Uterus (tissue), 4 donors: ENCODE data around the gene FCAR. TPM values are rescaled to one million over a fixed set of nuclear protein-coding genes. Genes with fewer than 3 reads are reported as not detected.
"Not testable (repeated sequence)": the region's sequence is repeated elsewhere in the genome, so short reads cannot be mapped to it uniquely, and the experiment has no call there.

Experiments
- DNase-seq, 2 donors: peaks; one replicate each; pipeline ENCODE4 v3.0.0-alpha.2; 2019 to 2020
- H3K27ac ChIP-seq, 2 donors: fragments of 200-600 bp; sonication (generic); 1 replicate in 1 of 2; 2 replicates in 1 of 2; pipeline ENCODE4 v1.5.1; 2016 to 2018
- H3K27me3 ChIP-seq, 2 donors: fragments of 200-600 bp; sonication (generic); one replicate each; pipeline ENCODE4 v1.5.1; 2018 to 2019; ENCODE audit warnings: control low read depth in 1 of 2
- H3K36me3 ChIP-seq, 2 donors: fragments of 200-600 bp; sonication (generic); one replicate each; pipeline ENCODE4 v1.5.1; 2019; ENCODE audit warnings: control low read depth in 1 of 2
- H3K4me1 ChIP-seq, 2 donors: fragments of 200-600 bp; sonication (generic); one replicate each; pipeline ENCODE4 v1.5.1; 2018 to 2019; ENCODE audit warnings: control low read depth in 1 of 2
- H3K4me3 ChIP-seq, 2 donors: fragments of 200-600 bp; sonication (generic); 1 replicate in 1 of 2; 2 replicates in 1 of 2; pipeline ENCODE4 v1.5.1; 2018 to 2019; ENCODE audit warnings: mild to moderate bottlenecking in 1 of 2
- H3K9me3 ChIP-seq, 2 donors: fragments of 200-600 bp; sonication (generic); one replicate each; pipeline ENCODE4 v1.5.1; 2019; ENCODE audit warnings: control low read depth in 1 of 2
- CTCF ChIP-seq, 4 experiments: fragments of 200-600 bp in 2 of 4; fragments of 450-650 bp in 2 of 4; sonication (generic) in 2 of 4; IDR thresholded peaks; one replicate each; pipeline ENCODE4 v1.5.1; 2016 to 2019; ENCODE audit warnings: antibody characterized with exemption in 4 of 4, mild to moderate bottlenecking in 2 of 4, moderate library complexity in 1 of 4
- POLR2A ChIP-seq, 2 donors: fragments of 450-650 bp; IDR thresholded peaks; one replicate each; pipeline ENCODE4 v1.6.1; 2016; ENCODE audit warnings: antibody characterized with exemption in 2 of 2, mild to moderate bottlenecking in 1 of 2, moderate library complexity in 1 of 2
- intact Hi-C: fragments of 100-400 bp; cut with DNase I; formaldehyde crosslinking; loops from one replicate; pipeline ENCODE4 v1.15.1; 2023; ENCODE audit warnings: low total_unique reads
- total RNA-seq, 4 donors: library from RNA; depleted of rRNA in 3 of 4; stranded (reverse); fragments of >200 nt in 3 of 4; gene quantifications; one replicate each; pipeline versions ENCODE4 v1.1.0 to v1.2.4, GENCODE V29; 2014 to 2023
- donor health status: DM: yes; HTN: yes; CAD: no.

Gene FCAR
- total RNA-seq, 4 donors from 2014 or later, result 0.40 to 20.0 (median 1.4) TPM

DNA sequence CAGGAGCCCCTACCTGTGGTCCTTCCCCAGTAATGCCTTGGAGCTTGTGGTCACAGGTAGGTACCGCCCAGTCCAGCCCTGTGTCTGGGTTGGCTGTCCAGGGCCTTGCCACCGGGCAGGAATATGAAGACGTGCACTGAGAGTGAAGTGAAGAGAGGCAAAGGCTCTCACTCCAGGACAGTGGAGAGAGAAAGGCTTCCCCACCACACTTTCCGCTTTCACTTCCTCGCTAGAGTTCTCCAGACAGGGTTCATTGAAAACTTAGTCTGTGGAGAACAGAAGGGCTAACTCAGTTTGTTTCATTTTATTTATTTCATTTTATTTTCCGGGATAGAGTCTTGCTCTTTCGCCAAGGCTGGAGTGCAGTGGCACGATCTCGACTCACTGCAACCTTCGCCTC lies 14.2 kb downstream of the FCAR start:
- DNase-seq, result no peak
- Histone ChIP-seq H3K36me3 (no peaks in the 10 kb centered on the region), H3K27ac (no peak overlapping the region), H3K4me3 (no peak overlapping the region), H3K9me3 (no peaks in the 10 kb centered on the region), H3K27me3 (no peaks in the 10 kb centered on the region), H3K4me1 (no peaks in the 10 kb centered on the region)
- intact Hi-C loops, result no loop called here
- no peak for TF ChIP-seq CTCF (IDR thresholded peaks at IDR 0.05)
- no peak for TF ChIP-seq POLR2A (IDR thresholded peaks at IDR 0.05)

GRCh38 chr19:54889566-54889965 lies 15.5 kb downstream of the FCAR start:
- Histone ChIP-seq H3K4me1 (no peaks in the 10 kb centered on the region), H3K4me3 (no peak overlapping the region), H3K27ac (no peak overlapping the region), H3K36me3 (no peaks in the 10 kb centered on the region), H3K27me3 (no peaks in the 10 kb centered on the region), H3K9me3 (no peaks in the 10 kb centered on the region)
- intact Hi-C loops, result no loop called here
- DNase-seq, result no peak
- TF ChIP-seq CTCF (IDR thresholded peaks at IDR 0.05), result no peak

DNA sequence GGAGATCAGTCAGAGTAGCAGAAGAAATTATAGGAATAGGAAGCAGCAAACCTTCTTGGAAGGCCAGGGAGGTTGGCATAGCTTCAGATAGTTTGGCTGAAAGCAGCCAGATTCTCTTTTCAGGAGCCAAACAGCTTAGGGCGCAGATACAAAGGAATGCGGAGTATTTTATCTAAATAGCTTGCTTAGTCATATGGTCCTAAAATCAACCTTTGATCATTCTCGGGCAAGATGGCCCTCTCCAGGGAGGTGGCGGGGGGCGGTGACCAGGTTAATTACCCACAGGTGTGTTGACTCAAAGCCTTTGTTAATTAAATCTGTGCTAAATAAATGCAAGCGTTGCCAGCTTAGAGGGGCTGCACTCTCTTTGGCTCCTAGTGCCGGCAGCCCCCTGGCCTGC lies 19.4 kb downstream of the FCAR start:
- no peaks in the 10 kb centered on the region for H3K27me3 ChIP-seq
- no peak overlapping the region for H3K27ac ChIP-seq
- H3K9me3 ChIP-seq, result no peaks in the 10 kb centered on the region
- no peak for DNase-seq
- no peak for TF ChIP-seq POLR2A (IDR thresholded peaks at IDR 0.05)
- TF ChIP-seq CTCF (IDR thresholded peaks at IDR 0.05), result no peak
- H3K4me1 ChIP-seq, result no peaks in the 10 kb centered on the region
- intact Hi-C loops, result no loop called here
- H3K4me3 ChIP-seq, result no peak overlapping the region
- H3K36me3 ChIP-seq, result no peaks in the 10 kb centered on the region

DNA sequence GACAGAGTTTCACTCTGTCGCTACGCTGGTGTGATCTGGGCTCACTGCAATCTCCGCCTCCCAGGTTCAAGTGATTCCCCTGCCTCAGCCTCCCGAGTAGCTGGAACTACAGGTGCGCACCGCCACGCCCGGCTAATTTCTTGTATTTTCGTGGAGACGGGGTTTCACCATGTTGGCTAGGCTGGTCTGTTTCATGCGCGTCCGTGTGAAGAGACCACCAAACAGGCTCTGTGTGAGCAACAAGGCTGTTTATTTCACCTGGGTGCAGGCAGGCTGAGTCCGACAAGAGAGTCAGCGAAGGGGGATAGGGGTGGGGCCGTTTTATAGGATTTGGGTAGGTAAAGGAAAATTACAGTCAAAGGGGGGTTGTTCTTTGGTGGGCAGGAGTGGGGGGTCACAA lies 20.1 kb downstream of the FCAR start:
- H3K9me3 ChIP-seq, intact Hi-C loops, H3K4me3 ChIP-seq, H3K27me3 ChIP-seq, H3K4me1 ChIP-seq, H3K36me3 ChIP-seq, H3K27ac ChIP-seq, DNase-seq: not testable (repeated sequence)

- TF ChIP-seq POLR2A (IDR thresholded peaks at IDR 0.05), result no peak
- TF ChIP-seq CTCF (IDR thresholded peaks at IDR 0.05), result no peak
These were observed 22.0 kb downstream of the FCAR start for GRCh38 chr19:54896036-54896435.

DNA sequence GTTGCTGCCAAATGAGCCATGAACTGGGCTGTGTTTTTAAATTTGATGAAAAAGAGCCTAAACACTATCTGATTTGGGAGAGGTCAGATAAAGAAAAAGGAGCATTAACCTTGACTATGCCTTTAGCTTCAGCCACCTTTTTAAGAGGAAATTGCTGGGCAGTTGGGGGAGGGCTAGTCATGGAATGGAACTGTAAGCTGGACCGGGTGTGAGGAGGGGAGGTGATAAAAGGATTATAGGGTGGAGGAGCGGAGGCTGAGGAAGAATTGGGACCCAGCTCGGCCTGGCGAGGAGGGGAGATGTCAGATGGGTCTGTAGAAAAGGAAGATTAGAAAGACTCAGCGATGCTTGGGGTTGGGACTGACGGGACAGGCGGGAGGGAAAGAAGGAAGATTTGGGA lies 24.6 kb downstream of the FCAR start:
- H3K4me3 ChIP-seq, H3K27me3 ChIP-seq, H3K36me3 ChIP-seq, intact Hi-C loops, H3K4me1 ChIP-seq, H3K9me3 ChIP-seq, DNase-seq, H3K27ac ChIP-seq: not testable (repeated sequence)

More at GRCh38 chr19:54896036-54896435, 22.0 kb downstream of the FCAR start:
- Histone ChIP-seq H3K4me3 (no peak overlapping the region), H3K27me3 (no peaks in the 10 kb centered on the region), H3K36me3 (no peaks in the 10 kb centered on the region), H3K27ac (no peak overlapping the region), H3K4me1 (no peaks in the 10 kb centered on the region), H3K9me3 (no peaks in the 10 kb centered on the region)
- no peak for DNase-seq
- intact Hi-C loops, result no loop called here

DNA sequence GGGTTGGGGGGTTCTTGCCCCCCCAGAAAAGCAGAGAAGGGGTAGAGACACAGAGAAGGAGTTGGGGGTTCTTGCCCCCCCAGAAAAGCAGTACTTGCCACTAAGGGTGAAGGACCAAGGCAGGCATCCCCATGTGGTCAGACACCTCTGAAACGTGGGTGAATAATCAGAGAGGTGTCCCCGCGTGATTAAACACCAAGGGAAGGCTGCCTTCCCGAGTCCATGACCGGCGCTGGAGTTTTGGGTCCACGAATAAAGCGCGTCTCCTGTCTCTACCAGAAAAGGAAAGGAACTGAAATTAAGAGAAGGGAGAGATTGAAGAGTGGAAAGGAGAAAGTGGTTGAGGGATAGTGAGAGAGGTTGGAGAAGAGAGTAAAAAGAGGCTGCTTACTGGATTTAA lies 25.6 kb downstream of the FCAR start:
- H3K27ac ChIP-seq, intact Hi-C loops, H3K9me3 ChIP-seq, H3K4me3 ChIP-seq, H3K36me3 ChIP-seq, H3K27me3 ChIP-seq, H3K4me1 ChIP-seq, DNase-seq: not testable (repeated sequence)

GRCh38 chr19:54901153-54901552 lies 27.1 kb downstream of the FCAR start:
- intact Hi-C loops, H3K4me1 ChIP-seq, DNase-seq, H3K27ac ChIP-seq, H3K27me3 ChIP-seq, H3K4me3 ChIP-seq, H3K36me3 ChIP-seq, H3K9me3 ChIP-seq: not testable (repeated sequence)
